GM23338 (cell line): Measurements from ENCODE around the gene PODN. TPM values are rescaled to one million over a fixed set of nuclear protein-coding genes. Genes with fewer than 3 reads are reported as not detected.

Experiments used
- ATAC-seq: fragments of 200-7000 bp; cut with Tn5 transposase; 3 replicates; pipeline ENCODE4 v1.9.1; 2020
- DNase-seq: peaks from one replicate; pipeline ENCODE4 v3.0.0-alpha.2; 2015; ENCODE audit warnings: low spot score
- H2AFZ ChIP-seq: fragments of 200-600 bp; sonication (generic); 2 replicates; pipeline ENCODE4 v1.8.0; 2016; ENCODE audit warnings: antibody characterized with exemption, mild to moderate bottlenecking, moderate library complexity
- H3F3A ChIP-seq: fragments of 200-600 bp; sonication (generic); replicated peaks from 2 replicates; pipeline ENCODE4 v1.8.0; 2017; ENCODE audit warnings: antibody characterized with exemption, mixed run types, low read depth
- H3K27ac ChIP-seq: fragments of 200-600 bp; sonication (generic); 2 replicates; pipeline ENCODE4 v1.6.1; 2016; ENCODE audit warnings: low read depth
- H3K27me3 ChIP-seq: fragments of 200-600 bp; sonication (generic); 2 replicates; pipeline ENCODE4 v1.8.0; 2016; ENCODE audit warnings: mild to moderate bottlenecking, mixed run types, moderate library complexity; ENCODE audit not compliant: insufficient read depth
- H3K36me3 ChIP-seq: fragments of 200-600 bp; sonication (generic); 2 replicates; pipeline ENCODE4 v1.8.0; 2016; ENCODE audit warnings: mild to moderate bottlenecking; ENCODE audit not compliant: insufficient read depth
- H3K4me1 ChIP-seq: fragments of 200-600 bp; sonication (generic); 2 replicates; pipeline ENCODE4 v1.8.0; 2016; ENCODE audit warnings: mild to moderate bottlenecking, moderate library complexity; ENCODE audit not compliant: insufficient read depth
- H3K4me2 ChIP-seq: fragments of 200-600 bp; sonication (generic); 2 replicates; pipeline ENCODE4 v1.7.1; 2017; ENCODE audit warnings: mixed run types
- H3K4me3 ChIP-seq: fragments of 200-600 bp; sonication (generic); 2 replicates; pipeline ENCODE4 v1.6.1; 2016; ENCODE audit warnings: mixed run types
- H3K79me2 ChIP-seq: fragments of 200-600 bp; sonication (generic); replicated peaks from 2 replicates; pipeline ENCODE4 v1.8.0; 2017; ENCODE audit warnings: mild to moderate bottlenecking; ENCODE audit not compliant: insufficient read depth
- H3K9me2 ChIP-seq: fragments of 200-600 bp; sonication (generic); 2 replicates; pipeline ENCODE4 v1.8.0; 2017; ENCODE audit not compliant: insufficient read depth
- H4K20me1 ChIP-seq: fragments of 200-600 bp; sonication (generic); replicated peaks from 2 replicates; pipeline ENCODE4 v1.8.0; 2017; ENCODE audit warnings: mild to moderate bottlenecking; ENCODE audit not compliant: insufficient read depth
- H3K27ac Mint-ChIP-seq: 2 replicates; pipeline ENCODE4 v1.8.0; 2020; ENCODE audit warnings: inconsistent platforms, mild to moderate bottlenecking, moderate library complexity, mixed read lengths
- H3K27me3 Mint-ChIP-seq: 3 replicates; pipeline ENCODE4 v1.8.0; 2022; ENCODE audit warnings: low read depth, mild to moderate bottlenecking, moderate library complexity, mixed read lengths, inconsistent platforms; ENCODE audit not compliant: insufficient read depth, poor library complexity
- H3K36me3 Mint-ChIP-seq: 3 replicates; pipeline ENCODE4 v1.8.0; 2021; ENCODE audit warnings: low read depth, mild to moderate bottlenecking, inconsistent platforms, moderate library complexity, mixed read lengths
- H3K4me1 Mint-ChIP-seq: 3 replicates; pipeline ENCODE4 v1.8.0; 2020; ENCODE audit warnings: mild to moderate bottlenecking, inconsistent platforms, mixed read lengths
- H3K4me3 Mint-ChIP-seq: 3 replicates; pipeline ENCODE4 v1.8.0; 2021; ENCODE audit warnings: moderate library complexity, mild to moderate bottlenecking, inconsistent platforms, mixed read lengths
- H3K9me3 Mint-ChIP-seq: 3 replicates; pipeline ENCODE4 v1.8.0; 2020; ENCODE audit warnings: moderate library complexity, mild to moderate bottlenecking, inconsistent platforms, mixed read lengths
- ETS1 ChIP-seq: IDR thresholded peaks from 2 replicates; pipeline ENCODE4 v1.6.1; 2016; ENCODE audit warnings: antibody characterized with exemption
- EZH2phosphoT487 ChIP-seq: fragments of 200-600 bp; sonication (generic); IDR thresholded peaks from one replicate; pipeline ENCODE4 v1.8.1; 2018; ENCODE audit warnings: antibody characterized with exemption; ENCODE audit not compliant: unreplicated experiment
- JUNB ChIP-seq: IDR thresholded peaks from one replicate; pipeline ENCODE4 v1.6.1; 2016; ENCODE audit warnings: antibody characterized with exemption; ENCODE audit not compliant: unreplicated experiment
- NANOG ChIP-seq: IDR thresholded peaks from 2 replicates; pipeline ENCODE4 v1.6.1; 2016; ENCODE audit warnings: antibody characterized with exemption, borderline replicate concordance
- POLR2AphosphoS5 ChIP-seq: IDR thresholded peaks from 2 replicates; pipeline ENCODE4 v1.6.1; 2016; ENCODE audit warnings: antibody characterized with exemption, low read depth
- REST ChIP-seq: IDR thresholded peaks from one replicate; pipeline ENCODE4 v1.6.1; 2018; ENCODE audit warnings: antibody characterized with exemption; ENCODE audit not compliant: unreplicated experiment
- STAT1 ChIP-seq: IDR thresholded peaks from one replicate; pipeline ENCODE4 v1.6.1; 2016; ENCODE audit warnings: antibody characterized with exemption; ENCODE audit not compliant: unreplicated experiment
- ZNF114 ChIP-seq: fragments of 250-450 bp; sonication (Bioruptor Pico); IDR thresholded peaks from 2 replicates; pipeline ENCODE4 v1.5.0; 2020; ENCODE audit warnings: mild to moderate bottlenecking, moderate library complexity
- ZNF462 ChIP-seq: fragments of 250-450 bp; sonication (Bioruptor Pico); IDR thresholded peaks from 2 replicates; pipeline ENCODE4 v1.5.0; 2020; ENCODE audit warnings: mild to moderate bottlenecking, moderate library complexity
- polyA plus RNA-seq: library from polyadenylated mRNA; unstranded; fragments of >200 nt; fragmentation: Nextera tagmentation; extraction: Ambion mirVana; gene quantifications from 2 replicates; pipeline ENCODE4 v1.2.1, GENCODE V29; 2016
- total RNA-seq: library from RNA; depleted of rRNA; stranded (reverse); fragments of >200 nt; shearing (Covaris generic); gene quantifications from 2 replicates; pipeline ENCODE4 v1.2.3, GENCODE V29; 2014

The PODN gene
- total and polyA plus RNA-seq, 2 experiments from 2014 or later = 0.16 to 0.24 TPM

DNA sequence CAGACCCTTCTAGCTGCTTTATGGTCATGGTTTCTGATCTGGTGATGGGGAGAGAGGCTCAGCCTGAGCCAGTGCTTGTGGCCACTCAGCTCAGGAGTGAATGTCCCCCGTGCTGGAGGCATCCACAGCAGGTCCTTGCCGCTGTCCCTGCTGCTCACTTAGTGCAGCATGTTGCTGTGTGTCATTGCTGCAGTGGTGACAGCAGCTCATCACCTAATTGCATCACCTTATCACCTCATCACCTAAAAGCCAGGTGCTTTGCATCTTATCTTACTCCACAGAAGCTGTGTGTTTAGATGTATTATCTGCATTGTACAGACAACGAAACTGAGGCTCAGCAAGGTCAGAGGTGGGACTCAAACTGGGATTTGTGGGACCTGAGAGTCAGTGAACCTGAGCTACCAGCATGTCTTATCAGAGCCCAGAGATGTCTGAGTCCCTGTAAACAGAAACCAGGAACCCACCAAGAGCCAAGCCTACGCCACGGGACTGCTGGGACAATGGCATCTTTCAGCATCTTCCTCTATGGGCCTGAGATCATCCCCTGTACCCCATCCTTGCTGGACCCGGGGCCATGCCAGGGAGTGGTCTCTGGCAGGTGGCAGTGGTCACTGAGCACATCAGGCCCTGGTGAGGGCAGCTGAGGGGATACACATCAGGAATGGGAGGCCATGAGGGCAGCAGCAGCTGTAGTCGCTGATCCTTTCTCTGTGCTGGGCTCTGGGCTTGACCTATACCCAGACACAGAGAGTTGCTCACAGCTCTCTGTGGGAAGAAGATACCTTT, 6.5 kb downstream of the PODN start:
- no peak for TF ChIP-seq POLR2AphosphoS5
- TF ChIP-seq REST = no peak
- no peak for TF ChIP-seq JUNB
- TF ChIP-seq STAT1 = no peak
- Mint-ChIP-seq H3K27ac (no peak overlapping the region), H3K4me1 (peaks cover 2% of the 10 kb centered on the region; the same call in 2 of the 3 replicates), H3K36me3 (no peaks in the 10 kb centered on the region), H3K27me3 (peaks cover 19% of the 10 kb centered on the region), H3K4me3 (no peak overlapping the region), H3K9me3 (no peaks in the 10 kb centered on the region)
- Histone ChIP-seq H3K27ac (no peak overlapping the region), H3K4me2 (no peak overlapping the region), H3K4me3 (no peak overlapping the region), H3K9me2 (no peaks in the 10 kb centered on the region), H4K20me1 (no peaks in the 10 kb centered on the region), H3K36me3 (no peaks in the 10 kb centered on the region), H3K4me1 (no peaks in the 10 kb centered on the region), H3K79me2 (no peaks in the 10 kb centered on the region), H2AFZ (no peak overlapping the region), H3F3A (no peaks in the 10 kb centered on the region), H3K27me3 (peaks cover 17% of the 10 kb centered on the region)
- DNase-seq = no peak
- no peak for ATAC-seq

DNA sequence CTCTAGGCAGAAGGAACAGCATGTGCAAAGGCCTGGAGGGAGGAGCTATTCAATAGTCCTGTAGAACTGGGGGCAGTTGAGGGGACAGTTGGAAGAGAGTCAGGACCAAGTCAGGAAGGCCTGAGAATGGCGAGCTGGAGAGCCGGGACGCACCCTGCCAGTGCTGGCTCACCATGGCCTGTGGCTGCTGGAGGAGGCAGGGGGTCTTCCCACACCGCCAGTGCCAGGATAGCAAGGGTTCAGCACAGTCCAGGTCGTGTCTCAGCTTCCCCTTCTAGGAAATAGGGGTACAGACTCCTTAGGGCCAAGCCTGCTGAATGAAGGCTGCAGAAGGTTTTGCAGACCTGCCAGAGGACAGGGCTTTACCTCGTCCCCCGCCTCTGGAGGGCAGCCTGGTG, 7.3 kb downstream of the PODN start:
- Histone ChIP-seq H3K9me2 (no peaks in the 10 kb centered on the region), H3K27me3 (peaks cover 9% of the 10 kb centered on the region), H3F3A (no peaks in the 10 kb centered on the region), H3K4me1 (no peaks in the 10 kb centered on the region), H3K4me3 (no peak overlapping the region), H3K4me2 (no peak overlapping the region), H2AFZ (no peak overlapping the region), H3K79me2 (no peaks in the 10 kb centered on the region), H3K27ac (no peak overlapping the region), H4K20me1 (no peaks in the 10 kb centered on the region), H3K36me3 (no peaks in the 10 kb centered on the region)
- Mint-ChIP-seq H3K27me3 (peaks cover 11% of the 10 kb centered on the region), H3K36me3 (no peaks in the 10 kb centered on the region), H3K27ac (no peak overlapping the region; the same call in 1 of the 2 replicates), H3K4me3 (no peak overlapping the region), H3K4me1 (peaks cover 2% of the 10 kb centered on the region; the same call in 2 of the 3 replicates), H3K9me3 (no peaks in the 10 kb centered on the region)
- DNase-seq = no peak
- no peak for ATAC-seq
- TF ChIP-seq NANOG = no peak
- no peak for TF ChIP-seq ETS1
- TF ChIP-seq EZH2phosphoT487 = no peak
- TF ChIP-seq ZNF462 (CRISPR knock-in tag) = no peak
- no peak for TF ChIP-seq JUNB
- no peak for TF ChIP-seq ZNF114 (CRISPR knock-in tag)
